Common myeloid progenitor, CD34-positive (primary cell): ENCODE data around the gene OARD1.

Experiments used
- CTCF ChIA-PET: fragments of 350-600 bp; sonication (Branson Sonifier 250); formaldehyde crosslinking; loops from one replicate; lab custom pipeline; 2021; ENCODE audit warnings: antibody characterized with exemption; lab: Charles Lee
- POLR2A ChIA-PET: fragments of 350-600 bp; sonication (Branson Sonifier 250); formaldehyde crosslinking; loops from one replicate; lab custom pipeline; 2021; ENCODE audit warnings: antibody characterized with exemption; lab: Charles Lee
- DNase-seq, 3 donors: peaks; one replicate each; pipeline versions ENCODE4 v3.0.0 to v3.0.0-alpha.2; 2013
- H3K27ac ChIP-seq, 2 experiments: 1 replicate in 1 of 2; 2 replicates in 1 of 2; pipeline ENCODE4 v1.7.0; 2013; ENCODE audit warnings: inconsistent platforms in 2 of 2, low read length in 2 of 2, mild to moderate bottlenecking in 2 of 2, low read depth in 1 of 2, moderate library complexity in 1 of 2; ENCODE audit not compliant: severe bottlenecking in 2 of 2, insufficient read depth in 1 of 2, poor library complexity in 1 of 2
- H3K27me3 ChIP-seq, 5 experiments: replicated peaks in 2 of 5; 1 replicate in 3 of 5; 2 replicates in 2 of 5; pipeline versions ENCODE4 v1.6.1 to v1.7.0; 2013; ENCODE audit warnings: low read length in 4 of 5, mild to moderate bottlenecking in 2 of 5, moderate library complexity in 2 of 5, inconsistent platforms in 1 of 5; ENCODE audit not compliant: insufficient read depth in 5 of 5, control insufficient read depth in 4 of 5
- H3K36me3 ChIP-seq, 4 experiments: 1 replicate in 2 of 4; 2 replicates in 2 of 4; pipeline versions ENCODE4 v1.6.1 to v1.7.0; 2013; ENCODE audit warnings: low read length in 3 of 4, control low read depth in 1 of 4, mild to moderate bottlenecking in 1 of 4; ENCODE audit not compliant: control insufficient read depth in 4 of 4, insufficient read depth in 4 of 4
- H3K4me1 ChIP-seq, 4 experiments: 1 replicate in 3 of 4; 2 replicates in 1 of 4; pipeline versions ENCODE4 v1.6.1 to v1.7.1; 2013; ENCODE audit warnings: low read length in 3 of 4, mild to moderate bottlenecking in 3 of 4, control low read depth in 1 of 4, inconsistent platforms in 1 of 4, moderate library complexity in 1 of 4; ENCODE audit not compliant: control insufficient read depth in 4 of 4, insufficient read depth in 4 of 4; ENCODE audit errors: control extremely low read depth in 1 of 4
- H3K4me3 ChIP-seq, 7 experiments: 1 replicate in 4 of 7; 2 replicates in 3 of 7; pipeline versions ENCODE4 v1.5.1 to v1.7.0; 2013; ENCODE audit warnings: mild to moderate bottlenecking in 7 of 7, low read length in 6 of 7, moderate library complexity in 6 of 7, inconsistent platforms in 2 of 7, low read depth in 2 of 7, control low read depth in 1 of 7; ENCODE audit not compliant: insufficient read depth in 4 of 7, control insufficient read depth in 1 of 7; ENCODE audit errors: extremely low read depth in 1 of 7
- H3K9me3 ChIP-seq, 5 experiments: 1 replicate in 4 of 5; 2 replicates in 1 of 5; pipeline versions ENCODE4 v1.6.1 to v1.7.1; 2013; ENCODE audit warnings: low read length in 4 of 5, mild to moderate bottlenecking in 2 of 5, inconsistent platforms in 1 of 5, low read depth in 1 of 5, moderate library complexity in 1 of 5; ENCODE audit not compliant: control insufficient read depth in 4 of 5, insufficient read depth in 2 of 5; ENCODE audit errors: control extremely low read depth in 1 of 5
- WGBS: methylation state at CpG from one replicate; pipeline ENCODE4 v1.1.5; 2013; ENCODE audit not compliant: insufficient coverage; 5-methylcytosine and 5-hydroxymethylcytosine counted together

Gene OARD1

GRCh38 chr6:41039060-41039998 lies 32.8 kb downstream of the OARD1 start, which contains the start of gene UNC5CL:
TSS of gene UNC5CL (minus strand) at chr6:41039221. CDS start at chr6:41035074, 4,147 bp downstream.
- Histone ChIP-seq H3K27me3 (no peaks in the 10 kb centered on the region), H3K4me1 (peaks cover 0 to 8% (median 7%) of the 10 kb centered on the region in 4 experiments), H3K27ac (no peak within 1 kb of the TSS), H3K9me3 (no peaks in the 10 kb centered on the region), H3K4me3 (no peak within 1 kb of the TSS), H3K36me3 (no peaks in the 10 kb centered on the region)
- DNase-seq, result peak; percentile 37 to 66 (median 59)
- ChIA-PET POLR2A (no interaction called here), CTCF (interaction anchor here (0.6 to 7.6 kb wide), 17 partner anchors 10 to 1056 kb away, joined by 3 to 82 read pairs (median 4); partner anchors contain the start of gene APOBEC2)
- WGBS, result 77% methylated on average over 8 of the region's 10 CpGs

- H3K27ac ChIP-seq, result no peak overlapping the region
- CTCF ChIA-PET, result interaction anchor here (1.1 to 7.6 kb wide), 6 partner anchors 9 to 30 kb away, joined by 3 to 82 read pairs (median 17); partner anchors contain the start of gene APOBEC2
- H3K36me3 ChIP-seq, result no peaks in the 10 kb centered on the region
- H3K9me3 ChIP-seq, result no peaks in the 10 kb centered on the region
- no peaks in the 10 kb centered on the region for H3K27me3 ChIP-seq
- no peak overlapping the region for H3K4me3 ChIP-seq
- 100% methylated on average over 1 of the region's 3 CpGs for whole genome bisulfite sequencing
- no peak for DNase-seq
- POLR2A ChIA-PET, result no interaction called here
- H3K4me1 ChIP-seq, result peaks cover 0 to 8% (median 7%) of the 10 kb centered on the region in 4 experiments
Measured at GRCh38 chr6:41038205-41038604, 34.0 kb downstream of the OARD1 start.

GRCh38 chr6:41037107-41037900 lies 34.9 kb downstream of the OARD1 start:
- no peaks in the 10 kb centered on the region for H3K36me3 ChIP-seq
- no peak for DNase-seq
- POLR2A ChIA-PET, result no interaction called here
- H3K4me1 ChIP-seq, result peaks cover 0 to 8% (median 7%) of the 10 kb centered on the region in 4 experiments
- 88% methylated on average over 9 of the region's 13 CpGs for WGBS
- no peaks in the 10 kb centered on the region for H3K9me3 ChIP-seq
- CTCF ChIA-PET, result interaction anchor here (0.6 to 3.6 kb wide), 9 partner anchors 9 to 1673 kb away, joined by 3 to 21 read pairs (median 7); no protein-coding TSS in a partner anchor
- H3K4me3 ChIP-seq, result no peak overlapping the region
- H3K27ac ChIP-seq, result no peak overlapping the region
- H3K27me3 ChIP-seq, result no peaks in the 10 kb centered on the region

- Histone ChIP-seq H3K9me3 (no peaks in the 10 kb centered on the region), H3K27me3 (no peaks in the 10 kb centered on the region), H3K36me3 (no peaks in the 10 kb centered on the region), H3K4me1 (peaks cover 0 to 9% (median 7%) of the 10 kb centered on the region in 4 experiments), H3K27ac (no peak overlapping the region), H3K4me3 (no peak overlapping the region)
- CTCF ChIA-PET, result interaction anchor here (0.8 to 3.6 kb wide), 10 partner anchors 8 to 46 kb away, joined by 3 to 21 read pairs (median 7); no protein-coding TSS in a partner anchor
- 95% methylated on average over 2 of the region's 2 CpGs for WGBS
- no peak for DNase-seq
- POLR2A ChIA-PET, result interaction anchor here (0.7 kb wide), 1 partner anchor 105 kb away, joined by 3 read pairs; no protein-coding TSS in a partner anchor
Measured at GRCh38 chr6:41036601-41037000, 35.6 kb downstream of the OARD1 start.

GRCh38 chr6:41036186-41036585 lies 36.0 kb downstream of the OARD1 start:
- no peaks in the 10 kb centered on the region for H3K9me3 ChIP-seq
- no peaks in the 10 kb centered on the region for H3K27me3 ChIP-seq
- WGBS, result no CpG with 5 or more reads among the region's 3 CpGs
- DNase-seq, result no peak
- POLR2A ChIA-PET, result interaction anchor here (0.7 kb wide), 1 partner anchor 106 kb away, joined by 3 read pairs; no protein-coding TSS in a partner anchor
- no peak overlapping the region for H3K4me3 ChIP-seq
- no peaks in the 10 kb centered on the region for H3K36me3 ChIP-seq
- CTCF ChIA-PET, result interaction anchor here (0.8 to 3.6 kb wide), 10 partner anchors 8 to 45 kb away, joined by 3 to 21 read pairs (median 7); no protein-coding TSS in a partner anchor
- H3K4me1 ChIP-seq, result peaks cover 0 to 9% (median 7%) of the 10 kb centered on the region in 4 experiments
- H3K27ac ChIP-seq, result no peak overlapping the region

GRCh38 chr6:41033776-41034175 lies 38.4 kb downstream of the OARD1 start:
- no peaks in the 10 kb centered on the region for H3K9me3 ChIP-seq
- H3K4me3 ChIP-seq, result no peak overlapping the region
- no peaks in the 10 kb centered on the region for H3K36me3 ChIP-seq
- DNase-seq, result no peak
- H3K4me1 ChIP-seq, result peaks cover 0 to 11% (median 4%) of the 10 kb centered on the region in 4 experiments
- no peaks in the 10 kb centered on the region for H3K27me3 ChIP-seq
- WGBS, result 95% methylated on average over 13 of the region's 13 CpGs
- CTCF ChIA-PET, result interaction anchor here (1.5 to 2.8 kb wide), 3 partner anchors 24 to 34 kb away, joined by 3 to 7 read pairs (median 5); no protein-coding TSS in a partner anchor
- POLR2A ChIA-PET, result no interaction called here
- no peak overlapping the region for H3K27ac ChIP-seq
